Stomach (tissue), 9 donors: ENCODE data around the gene CRIM1. TPM values are rescaled to one million over a fixed set of nuclear protein-coding genes. Genes with fewer than 3 reads are reported as not detected.
A peak's percentile ranks its signal among the peaks of the same experiment; 100 is the strongest.

Source experiments
- DNase-seq, 2 donors: peaks; one replicate each; pipeline versions ENCODE4 v3.0.0 to v3.0.0-alpha.2; 2013 to 2019
- H3K27ac ChIP-seq, 5 donors: fragments of 200-600 bp in 4 of 5; sonication (generic) in 4 of 5; one replicate each; pipeline ENCODE4 v1.5.1; 2013 to 2019; ENCODE audit warnings: mild to moderate bottlenecking in 1 of 5, moderate library complexity in 1 of 5
- H3K27me3 ChIP-seq, 3 donors: fragments of 200-600 bp; sonication (generic); one replicate each; pipeline ENCODE4 v1.5.1; 2017 to 2019; ENCODE audit warnings: mixed run types in 1 of 3
- H3K36me3 ChIP-seq, 4 donors: fragments of 200-600 bp; sonication (generic); 1 replicate in 3 of 4; 2 replicates in 1 of 4; pipeline ENCODE4 v1.5.1; 2016 to 2019
- H3K4me1 ChIP-seq, 4 donors: fragments of 200-600 bp; sonication (generic); one replicate each; pipeline ENCODE4 v1.5.1; 2016 to 2019
- H3K4me3 ChIP-seq, 4 donors: fragments of 200-600 bp; sonication (generic) in 3 of 4; one replicate each; pipeline ENCODE4 v1.5.1; 2016 to 2019; ENCODE audit warnings: mild to moderate bottlenecking in 1 of 4
- H3K9me3 ChIP-seq, 4 donors: fragments of 200-600 bp; sonication (generic); one replicate each; pipeline ENCODE4 v1.5.1; 2016 to 2019
- EP300 ChIP-seq: sonication (generic); formaldehyde crosslinking; IDR thresholded peaks from one replicate; pipeline ENCODE4 v1.6.1; 2017; ENCODE audit warnings: antibody characterized with exemption
- POLR2A ChIP-seq, 4 donors: fragments of 450-650 bp; IDR thresholded peaks; one replicate each; pipeline ENCODE4 v1.6.1; 2016; ENCODE audit warnings: antibody characterized with exemption in 4 of 4, control low read depth in 2 of 4, mild to moderate bottlenecking in 1 of 4, moderate library complexity in 1 of 4
- POLR2AphosphoS5 ChIP-seq, 3 donors: sonication (generic); formaldehyde crosslinking; IDR thresholded peaks; one replicate each; pipeline ENCODE4 v1.6.1; 2016; ENCODE audit warnings: antibody characterized with exemption in 3 of 3
- WGBS, 5 donors: extraction: QIAGEN DNeasy Blood & Tissue Kit in 3 of 5; methylation state at CpG; one replicate each; pipeline versions ENCODE4 v1.1.5 to v1.1.7; 2013 to 2018; 5-methylcytosine and 5-hydroxymethylcytosine counted together
- intact Hi-C: fragments of 100-400 bp; cut with DNase I; formaldehyde crosslinking; loops from one replicate; pipeline ENCODE4 v1.15.1; 2023; ENCODE audit warnings: low total_unique reads
- polyA plus RNA-seq, 3 donors: library from polyadenylated mRNA; stranded (reverse); fragments of 200-250 nt; gene quantifications; one replicate each; pipeline ENCODE4 v1.2.3, GENCODE V29; 2013
- total RNA-seq, 5 donors: library from RNA; depleted of rRNA; stranded (reverse); fragments of >200 nt; gene quantifications; one replicate each; pipeline versions ENCODE4 v1.1.0 to v1.2.3, GENCODE V29; 2014 to 2016
- TF ChIP-seq, protein P1 (sequence below), 7 experiments: fragments of 450-650 bp in 4 of 7; fragments of 200-600 bp in 3 of 7; sonication (generic) in 3 of 7; IDR thresholded peaks; one replicate each; pipeline ENCODE4 v1.5.1; 2016 to 2019; ENCODE audit warnings: antibody characterized with exemption in 7 of 7, control low read depth in 2 of 7, mild to moderate bottlenecking in 1 of 7
- donor health status: healthy with polysubstance abuse.
- donor health status: Bipolar disorder and iron deficiency.
- donor health status: healthy.

The CRIM1 gene
- total and polyA plus RNA-seq, 8 donors: 3.1 to 158 (median 50.7) TPM

DNA sequence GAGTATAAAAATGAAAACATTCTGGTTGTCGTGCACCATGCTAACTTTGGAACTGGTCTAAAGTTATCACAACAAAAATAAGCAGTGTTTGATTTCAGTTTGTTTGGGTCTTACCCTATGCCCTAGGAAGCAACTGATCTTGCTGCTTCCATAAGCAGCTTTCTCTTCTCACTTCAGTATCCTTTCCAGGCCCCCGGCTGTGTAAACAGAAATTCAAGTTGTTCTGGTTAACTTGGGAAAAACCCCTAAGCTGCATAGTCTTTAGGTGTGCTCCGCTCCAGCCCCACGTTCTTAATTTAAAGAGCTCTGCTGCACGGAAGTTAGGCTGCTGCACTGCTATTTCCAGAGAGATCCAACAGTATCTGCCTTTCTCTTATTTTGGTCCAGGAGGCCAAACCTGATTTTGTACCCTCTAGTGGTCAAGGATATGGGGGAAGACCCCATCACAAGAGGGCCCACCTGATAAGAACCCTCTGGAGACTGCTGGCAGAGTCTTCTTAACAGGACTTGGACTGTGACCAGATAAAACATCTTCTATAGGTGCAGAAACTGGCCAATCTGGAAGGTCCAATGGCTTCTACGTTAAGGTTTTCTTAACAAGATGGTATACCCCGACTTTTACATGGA, 173.3 kb downstream of the CRIM1 start:
- no peak for TF ChIP-seq POLR2AphosphoS5 (IDR thresholded peaks at IDR 0.05)
- no peak for TF ChIP-seq EP300
- no peak for TF ChIP-seq POLR2A (IDR thresholded peaks at IDR 0.05)
- TF ChIP-seq, protein P1, sequence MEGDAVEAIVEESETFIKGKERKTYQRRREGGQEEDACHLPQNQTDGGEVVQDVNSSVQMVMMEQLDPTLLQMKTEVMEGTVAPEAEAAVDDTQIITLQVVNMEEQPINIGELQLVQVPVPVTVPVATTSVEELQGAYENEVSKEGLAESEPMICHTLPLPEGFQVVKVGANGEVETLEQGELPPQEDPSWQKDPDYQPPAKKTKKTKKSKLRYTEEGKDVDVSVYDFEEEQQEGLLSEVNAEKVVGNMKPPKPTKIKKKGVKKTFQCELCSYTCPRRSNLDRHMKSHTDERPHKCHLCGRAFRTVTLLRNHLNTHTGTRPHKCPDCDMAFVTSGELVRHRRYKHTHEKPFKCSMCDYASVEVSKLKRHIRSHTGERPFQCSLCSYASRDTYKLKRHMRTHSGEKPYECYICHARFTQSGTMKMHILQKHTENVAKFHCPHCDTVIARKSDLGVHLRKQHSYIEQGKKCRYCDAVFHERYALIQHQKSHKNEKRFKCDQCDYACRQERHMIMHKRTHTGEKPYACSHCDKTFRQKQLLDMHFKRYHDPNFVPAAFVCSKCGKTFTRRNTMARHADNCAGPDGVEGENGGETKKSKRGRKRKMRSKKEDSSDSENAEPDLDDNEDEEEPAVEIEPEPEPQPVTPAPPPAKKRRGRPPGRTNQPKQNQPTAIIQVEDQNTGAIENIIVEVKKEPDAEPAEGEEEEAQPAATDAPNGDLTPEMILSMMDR (IDR thresholded peaks at IDR 0.05): no peak
- no peaks in the 10 kb centered on the region for H3K27me3 ChIP-seq
- H3K36me3 ChIP-seq: peaks cover 0 to 20% (median 8%) of the 10 kb centered on the region in 4 donors
- H3K4me3 ChIP-seq: no peak overlapping the region
- no peaks in the 10 kb centered on the region for H3K9me3 ChIP-seq
- intact Hi-C loops: no loop called here
- H3K4me1 ChIP-seq: peaks cover 0 to 11% (median 0%) of the 10 kb centered on the region in 4 donors
- DNase-seq: no peak
- WGBS, 5 donors: 70 to 91% (median 83%) methylated on average over 7 of the region's 7 CpGs
- no peak overlapping the region for H3K27ac ChIP-seq

DNA sequence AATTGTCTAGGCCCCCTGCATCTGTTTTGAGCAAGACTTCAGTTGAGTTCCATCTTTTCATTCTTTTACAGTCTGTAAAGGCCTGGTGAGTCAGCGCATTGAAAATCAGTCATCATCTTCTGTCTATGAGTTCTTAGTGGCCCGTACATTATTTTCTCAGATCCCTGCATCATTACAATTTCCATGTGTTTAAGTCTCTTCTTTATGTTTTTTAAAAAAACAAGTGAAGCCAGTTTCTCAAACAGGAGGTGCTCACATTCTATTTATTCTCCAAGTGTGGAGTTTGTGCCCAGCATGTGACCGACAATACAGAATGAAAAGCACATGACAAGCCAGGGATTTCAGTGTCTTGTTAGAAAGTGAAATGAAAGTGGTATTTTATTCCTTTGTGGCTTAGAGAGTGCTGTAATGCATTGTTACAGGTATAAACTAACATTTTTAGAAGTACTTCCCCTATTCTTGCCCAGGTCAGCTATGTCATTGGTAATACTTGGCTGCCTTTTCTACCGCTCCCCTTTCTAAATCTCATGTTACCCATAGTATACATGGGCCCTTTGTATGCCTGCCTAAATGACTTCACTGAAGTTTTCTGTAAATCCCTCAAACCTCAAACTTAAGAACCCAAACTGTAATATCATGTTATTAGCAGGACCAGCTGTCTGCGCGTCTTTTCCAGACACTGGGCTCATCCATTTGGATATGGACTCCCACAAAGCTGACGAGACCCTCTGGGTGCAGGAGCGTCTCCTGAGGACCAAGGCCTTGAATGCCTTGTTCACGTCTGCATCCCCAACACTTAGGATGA, 174.8 kb downstream of the CRIM1 start:
- no peaks in the 10 kb centered on the region for H3K27me3 ChIP-seq
- intact Hi-C loops: no loop called here
- WGBS, 5 donors: 91 to 95% (median 93%) methylated on average over 9 of the region's 9 CpGs
- no peak for DNase-seq
- no peak overlapping the region for H3K27ac ChIP-seq
- H3K36me3 ChIP-seq: peaks cover 0 to 10% (median 5%) of the 10 kb centered on the region in 4 donors
- TF ChIP-seq, protein P1 (IDR thresholded peaks at IDR 0.05): no peak
- no peak for TF ChIP-seq EP300
- peaks cover 0 to 11% (median 0%) of the 10 kb centered on the region in 4 donors for H3K4me1 ChIP-seq
- H3K4me3 ChIP-seq: no peak overlapping the region
- no peaks in the 10 kb centered on the region for H3K9me3 ChIP-seq

DNA sequence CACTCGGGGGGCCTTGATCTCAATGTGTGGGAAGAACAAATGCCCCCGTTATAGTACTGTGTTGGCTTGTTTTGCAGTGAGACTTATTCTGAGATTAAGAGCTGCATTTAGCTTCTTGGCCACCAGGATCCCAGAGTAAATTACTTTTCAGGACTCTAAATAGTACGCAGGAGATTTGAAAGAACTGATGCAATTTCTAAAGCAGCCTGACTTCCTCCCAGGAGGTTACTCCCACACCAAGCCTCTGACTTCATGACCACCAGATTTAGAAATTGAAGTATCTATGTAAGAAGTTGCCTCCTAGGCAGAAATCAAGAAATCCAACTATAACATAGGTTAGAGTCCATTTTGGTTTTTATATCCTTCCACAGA, 175.4 kb downstream of the CRIM1 start:
- Histone ChIP-seq H3K4me3 (no peak overlapping the region), H3K9me3 (no peaks in the 10 kb centered on the region), H3K27me3 (no peaks in the 10 kb centered on the region), H3K4me1 (peaks cover 0 to 11% (median 0%) of the 10 kb centered on the region in 4 donors), H3K36me3 (peaks cover 0 to 10% (median 5%) of the 10 kb centered on the region in 4 donors), H3K27ac (no peak overlapping the region)
- WGBS, 5 donors: 70 to 92% (median 87%) methylated on average over 3 of the region's 3 CpGs
- TF ChIP-seq EP300: no peak
- no peak for TF ChIP-seq POLR2AphosphoS5 (IDR thresholded peaks at IDR 0.05)
- TF ChIP-seq, protein P1 (IDR thresholded peaks at IDR 0.05): no peak
- no peak for TF ChIP-seq POLR2A (IDR thresholded peaks at IDR 0.05)
- intact Hi-C loops: no loop called here
- DNase-seq: peak in 1 of 2 donors; percentile 42

DNA sequence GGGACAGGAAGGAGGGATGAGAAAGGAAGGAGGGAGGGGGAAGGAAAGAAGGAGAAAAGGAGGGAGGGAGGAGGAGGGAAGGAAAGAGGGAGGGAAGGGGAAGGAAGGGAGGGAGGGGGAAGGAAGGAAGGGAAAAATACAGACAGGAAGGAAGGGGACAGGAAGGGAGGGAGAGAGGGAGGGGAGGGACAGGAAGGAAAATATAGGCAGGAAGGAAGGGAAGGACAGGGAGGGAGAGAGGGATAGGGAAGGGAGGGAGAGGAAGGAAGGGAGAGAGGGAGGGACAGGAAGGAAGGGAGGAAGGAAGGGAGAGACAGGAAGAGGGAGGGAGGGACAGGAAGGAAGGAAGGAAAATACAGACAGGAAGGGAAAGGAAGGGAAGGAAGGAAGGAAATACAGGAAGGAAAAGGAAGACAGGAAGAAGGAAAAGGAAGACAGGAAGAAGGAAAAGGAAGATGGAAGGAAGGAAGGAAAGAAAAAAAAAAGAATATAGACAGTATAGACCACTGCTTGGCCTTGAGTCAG, 178.8 kb downstream of the CRIM1 start:
- H3K36me3 ChIP-seq: peaks cover 0 to 37% (median 24%) of the 10 kb centered on the region in 4 donors
- TF ChIP-seq POLR2AphosphoS5 (IDR thresholded peaks at IDR 0.05) (no peak), POLR2A (IDR thresholded peaks at IDR 0.05) (no peak), EP300 (no peak)
- TF ChIP-seq, protein P1 (IDR thresholded peaks at IDR 0.05): no peak
- intact Hi-C loops: no loop called here
- peaks cover 0 to 11% (median 0%) of the 10 kb centered on the region in 4 donors for H3K4me1 ChIP-seq
- no peak overlapping the region for H3K27ac ChIP-seq
- no peak overlapping the region for H3K4me3 ChIP-seq
- H3K27me3 ChIP-seq: no peaks in the 10 kb centered on the region
- DNase-seq: no peak
- H3K9me3 ChIP-seq: no peaks in the 10 kb centered on the region
